HEK293 (cell line): ENCODE data around the gene STRA8.

ENCODE experiments used
- CTCF ChIA-PET: fragments of 350-600 bp; formaldehyde crosslinking; extraction: SDS; loops from one replicate; lab custom pipeline; 2021; ENCODE audit warnings: antibody characterized with exemption; lab: Yijun Ruan, JAX
- POLR2A ChIA-PET: fragments of 300-600 bp; formaldehyde crosslinking; extraction: SDS; loops from one replicate; lab custom pipeline; 2020; ENCODE audit warnings: antibody characterized with exemption, inconsistent platforms; lab: Yijun Ruan, JAX
- H3K27ac ChIP-seq: fragments of 200-500 bp; sonication (Bioruptor generic); 2 replicates; pipeline ENCODE4 v1.5.1; 2014; ENCODE audit warnings: low read depth, low read length, control low read depth, inconsistent platforms; ENCODE audit errors: extremely low read depth
- H3K36me3 ChIP-seq, 2 experiments: fragments of 200-500 bp in 1 of 2; sonication (Bioruptor generic) in 1 of 2; 1 replicate in 1 of 2; 2 replicates in 1 of 2; pipeline ENCODE4 v1.5.1; 2014 to 2017; ENCODE audit warnings: inconsistent platforms in 2 of 2, low read length in 2 of 2; ENCODE audit not compliant: control insufficient read depth in 2 of 2, insufficient read depth in 1 of 2
- H3K4me1 ChIP-seq: fragments of 200-500 bp; sonication (Bioruptor generic); 2 replicates; pipeline ENCODE4 v1.5.1; 2014; ENCODE audit warnings: mild to moderate bottlenecking, low read length, inconsistent platforms; ENCODE audit not compliant: control insufficient read depth, insufficient read depth
- H3K4me3 ChIP-seq: 2 replicates; pipeline ENCODE4 v1.5.1; 2011; ENCODE audit warnings: low read depth, mild to moderate bottlenecking, control low read depth, low read length, moderate library complexity
- H3K9me3 ChIP-seq: fragments of 200-500 bp; sonication (Bioruptor generic); 2 replicates; pipeline ENCODE4 v1.5.1; 2014; ENCODE audit warnings: low read depth, low read length, inconsistent platforms; ENCODE audit not compliant: control insufficient read depth, insufficient read depth
- CTCF ChIP-seq: fragments of 450-650 bp; formaldehyde crosslinking; IDR thresholded peaks from 2 replicates; pipeline ENCODE4 v1.5.1; 2016; ENCODE audit warnings: missing biosample characterization, missing genetic modification characterization
- GFI1B ChIP-seq: fragments of 450-650 bp; formaldehyde crosslinking; IDR thresholded peaks from 2 replicates; pipeline ENCODE4 v1.5.1; 2016; ENCODE audit warnings: missing biosample characterization, missing genetic modification characterization
- GLIS1 ChIP-seq: fragments of 450-650 bp; formaldehyde crosslinking; IDR thresholded peaks from 2 replicates; pipeline ENCODE4 v1.5.1; 2016; ENCODE audit warnings: missing biosample characterization, missing genetic modification characterization
- GLIS2 ChIP-seq: fragments of 450-650 bp; formaldehyde crosslinking; IDR thresholded peaks from 2 replicates; pipeline ENCODE4 v1.5.1; 2016; ENCODE audit warnings: missing biosample characterization, missing genetic modification characterization
- MYNN ChIP-seq: fragments of 450-650 bp; formaldehyde crosslinking; IDR thresholded peaks from 2 replicates; pipeline ENCODE4 v1.5.1; 2016; ENCODE audit warnings: missing biosample characterization, missing genetic modification characterization, borderline replicate concordance
- REST ChIP-seq: fragments of 450-650 bp; formaldehyde crosslinking; IDR thresholded peaks from 2 replicates; pipeline ENCODE4 v1.5.1; 2016; ENCODE audit warnings: missing biosample characterization, missing genetic modification characterization
- SALL2 ChIP-seq: fragments of 450-650 bp; formaldehyde crosslinking; IDR thresholded peaks from 2 replicates; pipeline ENCODE4 v1.5.0; 2017; ENCODE audit warnings: missing biosample characterization, mild to moderate bottlenecking, missing genetic modification characterization, borderline replicate concordance
- TRIM28 ChIP-seq: IDR thresholded peaks from 2 replicates; pipeline ENCODE4 v1.6.1; 2011; ENCODE audit warnings: low read length, control low read depth, borderline replicate concordance
- YY1 ChIP-seq: fragments of 450-650 bp; formaldehyde crosslinking; IDR thresholded peaks from 2 replicates; pipeline ENCODE4 v1.5.1; 2018; ENCODE audit warnings: missing biosample characterization, missing genetic modification characterization
- YY2 ChIP-seq: fragments of 450-650 bp; formaldehyde crosslinking; IDR thresholded peaks from 2 replicates; pipeline ENCODE4 v1.5.1; 2016; ENCODE audit warnings: missing biosample characterization, missing genetic modification characterization
- ZBTB1 ChIP-seq: fragments of 450-650 bp; formaldehyde crosslinking; IDR thresholded peaks from 2 replicates; pipeline ENCODE4 v1.5.1; 2016; ENCODE audit warnings: missing biosample characterization, missing genetic modification characterization
- ZFP37 ChIP-seq: fragments of 450-650 bp; formaldehyde crosslinking; IDR thresholded peaks from 2 replicates; pipeline ENCODE4 v1.5.1; 2016; ENCODE audit warnings: missing biosample characterization, missing genetic modification characterization
- ZNF140 ChIP-seq: fragments of 450-650 bp; formaldehyde crosslinking; IDR thresholded peaks from 2 replicates; pipeline ENCODE4 v1.5.1; 2016; ENCODE audit warnings: missing biosample characterization, missing genetic modification characterization
- ZNF169 ChIP-seq: fragments of 450-650 bp; formaldehyde crosslinking; IDR thresholded peaks from 2 replicates; pipeline ENCODE4 v1.5.1; 2016; ENCODE audit warnings: missing biosample characterization, missing genetic modification characterization
- ZNF211 ChIP-seq: fragments of 450-650 bp; formaldehyde crosslinking; IDR thresholded peaks from 2 replicates; pipeline ENCODE4 v1.5.1; 2016; ENCODE audit warnings: low read depth, missing biosample characterization, missing genetic modification characterization
- ZNF214 ChIP-seq: fragments of 450-650 bp; formaldehyde crosslinking; IDR thresholded peaks from 2 replicates; pipeline ENCODE4 v1.5.1; 2017; ENCODE audit warnings: missing biosample characterization, mild to moderate bottlenecking, missing genetic modification characterization, borderline replicate concordance
- ZNF221 ChIP-seq: fragments of 450-650 bp; formaldehyde crosslinking; IDR thresholded peaks from 2 replicates; pipeline ENCODE4 v1.5.1; 2017; ENCODE audit warnings: missing biosample characterization, missing genetic modification characterization, borderline replicate concordance
- ZNF248 ChIP-seq: fragments of 450-650 bp; formaldehyde crosslinking; IDR thresholded peaks from 2 replicates; pipeline ENCODE4 v1.5.1; 2017; ENCODE audit warnings: missing biosample characterization, missing genetic modification characterization
- ZNF302 ChIP-seq: fragments of 450-650 bp; formaldehyde crosslinking; IDR thresholded peaks from 2 replicates; pipeline ENCODE4 v1.5.1; 2016; ENCODE audit warnings: missing biosample characterization, missing genetic modification characterization, low read depth
- ZNF37A ChIP-seq: fragments of 450-650 bp; IDR thresholded peaks from 2 replicates; pipeline ENCODE4 v1.5.1; 2018; ENCODE audit warnings: missing biosample characterization, missing genetic modification characterization
- ZNF416 ChIP-seq: fragments of 450-650 bp; formaldehyde crosslinking; IDR thresholded peaks from 2 replicates; pipeline ENCODE4 v1.5.1; 2016; ENCODE audit warnings: missing biosample characterization, missing genetic modification characterization
- ZNF530 ChIP-seq: fragments of 450-650 bp; formaldehyde crosslinking; IDR thresholded peaks from 2 replicates; pipeline ENCODE4 v1.5.1; 2016; ENCODE audit warnings: low read depth, missing biosample characterization, missing genetic modification characterization
- ZNF544 ChIP-seq: fragments of 450-650 bp; formaldehyde crosslinking; IDR thresholded peaks from 2 replicates; pipeline ENCODE4 v1.5.0; 2017; ENCODE audit warnings: missing biosample characterization, missing genetic modification characterization
- ZNF555 ChIP-seq: fragments of 450-650 bp; formaldehyde crosslinking; conservative IDR thresholded peaks from 2 replicates; pipeline ENCODE4 v1.5.1; 2017; ENCODE audit warnings: missing biosample characterization, mild to moderate bottlenecking, missing genetic modification characterization, inconsistent platforms
- ZNF558 ChIP-seq: fragments of 450-650 bp; formaldehyde crosslinking; IDR thresholded peaks from 2 replicates; pipeline ENCODE4 v1.5.1; 2016; ENCODE audit warnings: missing biosample characterization, missing genetic modification characterization
- ZNF596 ChIP-seq: fragments of 450-650 bp; IDR thresholded peaks from 2 replicates; pipeline ENCODE4 v1.5.0; 2018; ENCODE audit warnings: missing biosample characterization, mild to moderate bottlenecking, missing genetic modification characterization, moderate library complexity
- ZNF623 ChIP-seq: fragments of 450-650 bp; formaldehyde crosslinking; IDR thresholded peaks from 2 replicates; pipeline ENCODE4 v1.5.1; 2016; ENCODE audit warnings: missing biosample characterization, missing genetic modification characterization
- ZNF654 ChIP-seq: fragments of 450-650 bp; formaldehyde crosslinking; IDR thresholded peaks from 2 replicates; pipeline ENCODE4 v1.5.1; 2016; ENCODE audit warnings: low read depth, missing biosample characterization, missing genetic modification characterization
- ZNF658 ChIP-seq: fragments of 450-650 bp; formaldehyde crosslinking; IDR thresholded peaks from 2 replicates; pipeline ENCODE4; 2016; ENCODE audit warnings: missing biosample characterization, missing genetic modification characterization
- ZNF670 ChIP-seq: fragments of 450-650 bp; formaldehyde crosslinking; IDR thresholded peaks from 2 replicates; pipeline ENCODE4 v1.5.1; 2016; ENCODE audit warnings: missing biosample characterization, missing genetic modification characterization, low read depth
- ZNF777 ChIP-seq: fragments of 450-650 bp; formaldehyde crosslinking; IDR thresholded peaks from 2 replicates; pipeline ENCODE4 v1.5.1; 2017; ENCODE audit warnings: missing biosample characterization, missing genetic modification characterization, borderline replicate concordance
- ZNF837 ChIP-seq: fragments of 450-650 bp; formaldehyde crosslinking; IDR thresholded peaks from 2 replicates; pipeline ENCODE4 v1.5.1; 2016; ENCODE audit warnings: missing biosample characterization, missing genetic modification characterization

The STRA8 gene

GRCh38 chr7:135258585-135258984 lies 24.9 kb downstream of the STRA8 start (continued):
- TF ChIP-seq ZNF555 (tag by site-specific recombination) (no peak), GLIS1 (tag by site-specific recombination) (no peak), YY1 (tag by site-specific recombination) (no peak), ZNF837 (tag by site-specific recombination) (no peak), ZNF221 (tag by site-specific recombination) (no peak)

- Histone ChIP-seq H3K9me3 (no peaks in the 10 kb centered on the region), H3K4me1 (peaks cover 7% of the 10 kb centered on the region), H3K36me3 (no peaks in the 10 kb centered on the region), H3K4me3 (no peak overlapping the region), H3K27ac (peak overlapping the region; percentile 33; the same call in 1 of the 2 replicates)
- POLR2A ChIA-PET, result no interaction called here
- CTCF ChIA-PET, result interaction anchor here (3.7 kb wide), 1 partner anchor 21 kb away, joined by 22 read pairs; no protein-coding TSS in a partner anchor
- TF ChIP-seq ZNF211 (tag by site-specific recombination) (no peak), YY2 (tag by site-specific recombination) (no peak), GLIS2 (no peak), ZNF416 (tag by site-specific recombination) (no peak), ZNF558 (tag by site-specific recombination) (no peak), ZBTB1 (no peak), ZNF596 (tag by site-specific recombination) (no peak), ZNF544 (no peak), ZNF777 (tag by site-specific recombination) (no peak), CTCF (tag by site-specific recombination) (no peak)
Measured at GRCh38 chr7:135259702-135260101, 26.1 kb downstream of the STRA8 start.

- H3K9me3 ChIP-seq, result no peaks in the 10 kb centered on the region
- H3K4me1 ChIP-seq, result peaks cover 7% of the 10 kb centered on the region
- POLR2A ChIA-PET, result no interaction called here
- H3K27ac ChIP-seq, result 0 out of 2 replicates have a peak overlapping the region, but pooled peaks have one; percentile 33
- H3K36me3 ChIP-seq, result no peaks in the 10 kb centered on the region
- no peak overlapping the region for H3K4me3 ChIP-seq
- CTCF ChIA-PET, result interaction anchor here (3.7 kb wide), 1 partner anchor 20 kb away, joined by 22 read pairs; no protein-coding TSS in a partner anchor
- TF ChIP-seq ZNF654, result no peak
- no peak for TF ChIP-seq ZFP37 (tag by site-specific recombination)
- 0 out of 2 replicates have a peak, but pooled peaks have one; percentile 14 for TF ChIP-seq YY1 (tag by site-specific recombination)
- TF ChIP-seq ZNF302 (tag by site-specific recombination), result no peak
- TF ChIP-seq ZNF37A (tag by site-specific recombination), result no peak
- no peak for TF ChIP-seq ZNF416 (tag by site-specific recombination)
- TF ChIP-seq ZNF214 (tag by site-specific recombination), result no peak
- TF ChIP-seq ZNF658 (tag by site-specific recombination), result no peak
- TF ChIP-seq ZNF670 (tag by site-specific recombination), result no peak
- TF ChIP-seq SALL2, result no peak
- TF ChIP-seq ZNF140 (tag by site-specific recombination), result no peak
- TF ChIP-seq MYNN (tag by site-specific recombination), result no peak
- peak; percentile 86 for TF ChIP-seq GLIS1 (tag by site-specific recombination)
- no peak for TF ChIP-seq YY2 (tag by site-specific recombination)
- no peak for TF ChIP-seq REST
- TF ChIP-seq ZNF623 (tag by site-specific recombination), result no peak
- TF ChIP-seq GFI1B (tag by site-specific recombination), result peak; percentile 86
- TF ChIP-seq ZNF248 (tag by site-specific recombination), result no peak
- TF ChIP-seq ZNF530 (tag by site-specific recombination), result no peak
- TF ChIP-seq ZNF169 (tag by site-specific recombination), result no peak
- TF ChIP-seq TRIM28, result no peak
Measured at GRCh38 chr7:135260470-135260869, 26.8 kb downstream of the STRA8 start.
